Stimulated activated CD8-positive, alpha-beta memory T cell treated with anti-CD3 and anti-CD28 coated beads, Interleukin-4, amount 100 ng/mL, for 1 hour (primary cell): ENCODE results near the gene HOXD11.

Experiments used
- DNase-seq, 2 donors: peaks; one replicate each; pipeline ENCODE4 v3.0.0-alpha.2; 2020; ENCODE audit warnings: low read depth in 2 of 2, low spot score in 1 of 2

The HOXD11 gene

GRCh38 chr2:176081376-176081836 lies 25.7 kb upstream of the HOXD11 start:
- no peak for DNase-seq

GRCh38 chr2:176081837-176082524 lies 25.1 kb upstream of the HOXD11 start:
- DNase-seq, result no peak

- DNase-seq, result no peak
Measured at GRCh38 chr2:176082525-176082823, 24.6 kb upstream of the HOXD11 start.

- no peak for DNase-seq
Measured at GRCh38 chr2:176082824-176083751, 24.0 kb upstream of the HOXD11 start.

GRCh38 chr2:176083796-176084261 lies 23.3 kb upstream of the HOXD11 start, which contains the start of gene EVX2:
TSS of gene EVX2 (minus strand) at chr2:176083962. CDS start at chr2:176083776, 186 bp downstream.
- no peak for DNase-seq

GRCh38 chr2:176084611-176085119 lies 22.4 kb upstream of the HOXD11 start:
- no peak for DNase-seq

- DNase-seq, result no peak
Measured at GRCh38 chr2:176085120-176085788, 21.8 kb upstream of the HOXD11 start.

- DNase-seq, result no peak
Measured at GRCh38 chr2:176085861-176086771, 21.0 kb upstream of the HOXD11 start.

- DNase-seq, result no peak
Measured at GRCh38 chr2:176087330-176088047, 19.6 kb upstream of the HOXD11 start.

GRCh38 chr2:176088048-176088936 lies 18.8 kb upstream of the HOXD11 start:
- DNase-seq, result no peak

- DNase-seq, result no peak
Measured at GRCh38 chr2:176088937-176089842, 17.9 kb upstream of the HOXD11 start.

GRCh38 chr2:176089843-176090395 lies 17.2 kb upstream of the HOXD11 start:
- DNase-seq, result no peak

GRCh38 chr2:176090862-176091261 lies 16.2 kb upstream of the HOXD11 start:
- DNase-seq, result no peak

- DNase-seq, result no peak
Measured at GRCh38 chr2:176091329-176092258, 15.5 kb upstream of the HOXD11 start.

GRCh38 chr2:176092270-176093144 lies 14.6 kb upstream of the HOXD11 start, which contains the start of gene HOXD13:
TSS of gene HOXD13 (plus strand) at chr2:176092721. CDS start at chr2:176092891, 170 bp downstream.
- no peak for DNase-seq
